ENCODE results near the gene HCN2. TPM values are rescaled to one million over a fixed set of nuclear protein-coding genes. Genes with fewer than 3 reads are reported as not detected.
"Not testable (repeated sequence)": the region's sequence is repeated elsewhere in the genome, so short reads cannot be mapped to it uniquely, and the experiment has no call there.

The HCN2 gene
- total RNA-seq, 1 donor, result under 0.01 TPM

- no peak for DNase-seq (ENCODE audit: low read depth in 2 of 3, low spot score in 2 of 3)
Observed at GRCh38 chr19:617551-618246, 28.0 kb downstream of the HCN2 start.

GRCh38 chr19:618247-618619, 28.6 kb downstream of the HCN2 start:
- DNase-seq (ENCODE audit: low read depth in 2 of 3, low spot score in 2 of 3), result no peak

GRCh38 chr19:618674-619285, 29.1 kb downstream of the HCN2 start:
- no peak for DNase-seq (ENCODE audit: low read depth in 2 of 3, low spot score in 2 of 3)

- no peak for DNase-seq (ENCODE audit: low read depth in 2 of 3, low spot score in 2 of 3)
Observed at GRCh38 chr19:619286-620002, 29.8 kb downstream of the HCN2 start.

GRCh38 chr19:620166-620862, 30.6 kb downstream of the HCN2 start:
- no peak for DNase-seq (ENCODE audit: low read depth in 2 of 3, low spot score in 2 of 3)

- not testable (repeated sequence) for DNase-seq (ENCODE audit: low read depth in 2 of 3, low spot score in 2 of 3)
Observed at GRCh38 chr19:621191-621590, 31.5 kb downstream of the HCN2 start.

- DNase-seq (ENCODE audit: low read depth in 2 of 3, low spot score in 2 of 3), result no peak
Observed at GRCh38 chr19:621819-622218, 32.1 kb downstream of the HCN2 start.

GRCh38 chr19:622666-623065, 33.0 kb downstream of the HCN2 start:
- no peak for DNase-seq (ENCODE audit: low read depth in 2 of 3, low spot score in 2 of 3)

GRCh38 chr19:623175-623916, 33.7 kb downstream of the HCN2 start:
- no peak for DNase-seq (ENCODE audit: low read depth in 2 of 3, low spot score in 2 of 3)

- no peak for DNase-seq (ENCODE audit: low read depth in 2 of 3, low spot score in 2 of 3)
Observed at GRCh38 chr19:623974-624373, 34.3 kb downstream of the HCN2 start.

- no peak for DNase-seq (ENCODE audit: low read depth in 2 of 3, low spot score in 2 of 3)
Observed at GRCh38 chr19:624433-625109, 34.9 kb downstream of the HCN2 start.

GRCh38 chr19:625257-625656, 35.6 kb downstream of the HCN2 start:
- no peak for DNase-seq (ENCODE audit: low read depth in 2 of 3, low spot score in 2 of 3)

GRCh38 chr19:626566-626965, 36.9 kb downstream of the HCN2 start:
- not testable (repeated sequence) for DNase-seq (ENCODE audit: low read depth in 2 of 3, low spot score in 2 of 3)

- DNase-seq (ENCODE audit: low read depth in 2 of 3, low spot score in 2 of 3), result no peak
Observed at GRCh38 chr19:628168-628567, 38.5 kb downstream of the HCN2 start.

- DNase-seq (ENCODE audit: low read depth in 2 of 3, low spot score in 2 of 3), result not testable (repeated sequence)
Observed at GRCh38 chr19:629515-629914, 39.8 kb downstream of the HCN2 start.

GRCh38 chr19:629961-630714, 40.5 kb downstream of the HCN2 start:
- DNase-seq (ENCODE audit: low read depth in 2 of 3, low spot score in 2 of 3), result no peak

GRCh38 chr19:632579-633067, 42.9 kb downstream of the HCN2 start:
- DNase-seq (ENCODE audit: low read depth in 2 of 3, low spot score in 2 of 3), result no peak

- DNase-seq (ENCODE audit: low read depth in 2 of 3, low spot score in 2 of 3), result peak; percentile 93 to 98 (median 98)
Observed at GRCh38 chr19:633068-633785, 43.5 kb downstream of the HCN2 start, which contains the start of gene POLRMT. Gene POLRMT (minus strand): TSS chr19:633537. CDS start chr19:633512, 25 bp downstream.

Data from hematopoietic multipotent progenitor cell (in vitro differentiated cells).